ENCODE results near the gene CAV2. TPM values are rescaled to one million over a fixed set of nuclear protein-coding genes. Genes with fewer than 3 reads are reported as not detected.
A peak's percentile ranks its signal among the peaks of the same experiment; 100 is the strongest.

Gene CAV2
- total and polyA plus RNA-seq, 9 of the 15 experiments (the other 6 are each of a cell fraction or from before 2014, with no cell fraction given) = 16.1 to 137 (median 38.3) TPM

DNA sequence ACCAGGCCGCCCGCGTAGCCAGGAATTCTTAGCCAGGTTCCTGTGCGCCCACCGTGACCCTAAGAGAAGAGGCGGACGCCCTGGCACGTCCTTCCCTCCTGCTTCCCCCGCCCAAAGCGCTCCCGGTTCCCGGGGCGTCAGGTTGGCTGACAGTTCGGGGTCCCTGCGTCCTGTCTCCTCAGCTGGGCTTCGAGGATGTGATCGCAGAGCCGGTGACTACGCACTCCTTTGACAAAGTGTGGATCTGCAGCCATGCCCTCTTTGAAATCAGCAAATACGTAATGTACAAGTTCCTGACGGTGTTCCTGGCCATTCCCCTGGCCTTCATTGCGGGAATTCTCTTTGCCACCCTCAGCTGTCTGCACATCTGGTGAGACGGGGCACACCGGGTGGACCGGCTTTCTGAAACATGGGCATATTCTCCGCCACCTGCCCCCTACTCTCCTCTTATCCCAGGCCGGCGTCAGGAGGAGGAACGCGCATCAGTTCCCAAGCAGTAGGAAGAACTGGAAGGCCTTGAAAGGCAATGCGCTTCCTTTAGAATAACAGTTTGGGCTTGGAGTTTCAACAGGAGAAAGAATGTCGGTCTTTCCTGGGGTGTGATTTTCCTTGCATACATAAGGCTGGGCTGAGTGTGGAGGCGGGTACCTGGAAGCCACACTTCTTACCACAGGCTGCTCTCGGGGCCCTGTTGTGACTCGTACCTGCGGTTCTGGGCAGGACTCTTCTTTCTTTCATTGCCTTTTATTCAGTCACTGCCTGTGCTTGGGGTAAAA, 728 bp downstream of the CAV2 start (continued):
- TF ChIP-seq, protein P1, sequence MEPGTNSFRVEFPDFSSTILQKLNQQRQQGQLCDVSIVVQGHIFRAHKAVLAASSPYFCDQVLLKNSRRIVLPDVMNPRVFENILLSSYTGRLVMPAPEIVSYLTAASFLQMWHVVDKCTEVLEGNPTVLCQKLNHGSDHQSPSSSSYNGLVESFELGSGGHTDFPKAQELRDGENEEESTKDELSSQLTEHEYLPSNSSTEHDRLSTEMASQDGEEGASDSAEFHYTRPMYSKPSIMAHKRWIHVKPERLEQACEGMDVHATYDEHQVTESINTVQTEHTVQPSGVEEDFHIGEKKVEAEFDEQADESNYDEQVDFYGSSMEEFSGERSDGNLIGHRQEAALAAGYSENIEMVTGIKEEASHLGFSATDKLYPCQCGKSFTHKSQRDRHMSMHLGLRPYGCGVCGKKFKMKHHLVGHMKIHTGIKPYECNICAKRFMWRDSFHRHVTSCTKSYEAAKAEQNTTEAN (CRISPR knock-in tag; IDR thresholded peaks at IDR 0.05) = no peak
- TF ChIP-seq KLF13 (tag; IDR thresholded peaks at IDR 0.05; ENCODE audit: borderline replicate concordance, low read depth) (0 out of 2 replicates have a peak, but pooled peaks have one; percentile 14), SMARCE1 (IDR thresholded peaks at IDR 0.05) (peak; percentile 30; the same call in 1 of the 2 replicates), ATF7 (IDR thresholded peaks at IDR 0.05) (0 out of 2 replicates have a peak, but pooled peaks have one; percentile 16), RHOXF2B (CRISPR knock-in tag; conservative IDR thresholded peaks at IDR 0.05) (no peak), ZNF197 (CRISPR knock-in tag; IDR thresholded peaks at IDR 0.05; ENCODE audit: low read depth) (no peak), ZNF12 (CRISPR knock-in tag; IDR thresholded peaks at IDR 0.05) (no peak), ZNF609 (CRISPR knock-in tag; IDR thresholded peaks at IDR 0.05; ENCODE audit: borderline replicate concordance) (0 out of 2 replicates have a peak, but pooled peaks have one; percentile 5), XRCC5 (IDR thresholded peaks at IDR 0.05; ENCODE audit: low read depth, low read length) (peak; percentile 75; the same call in 1 of the 2 replicates), ZFX (CRISPR knock-in tag; IDR thresholded peaks at IDR 0.05) (peak; percentile 47; the same call in 1 of the 2 replicates), ZNF263 (CRISPR knock-in tag; IDR thresholded peaks at IDR 0.05; ENCODE audit: borderline replicate concordance) (no peak), ZNF584 (CRISPR knock-in tag; IDR thresholded peaks at IDR 0.05; ENCODE audit: low read depth) (no peak; the same call in 1 of the 2 replicates)
- TF ChIP-seq, protein P2, sequence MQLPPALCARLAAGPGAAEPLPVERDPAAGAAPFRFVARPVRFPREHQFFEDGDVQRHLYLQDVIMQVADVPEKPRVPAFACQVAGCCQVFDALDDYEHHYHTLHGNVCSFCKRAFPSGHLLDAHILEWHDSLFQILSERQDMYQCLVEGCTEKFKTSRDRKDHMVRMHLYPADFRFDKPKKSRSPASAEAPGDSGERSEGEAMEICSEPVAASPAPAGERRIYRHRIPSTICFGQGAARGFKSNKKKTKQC (CRISPR knock-in tag; IDR thresholded peaks at IDR 0.05) = peak; percentile 53; the same call in 1 of the 2 replicates
- TF ChIP-seq, protein P3, sequence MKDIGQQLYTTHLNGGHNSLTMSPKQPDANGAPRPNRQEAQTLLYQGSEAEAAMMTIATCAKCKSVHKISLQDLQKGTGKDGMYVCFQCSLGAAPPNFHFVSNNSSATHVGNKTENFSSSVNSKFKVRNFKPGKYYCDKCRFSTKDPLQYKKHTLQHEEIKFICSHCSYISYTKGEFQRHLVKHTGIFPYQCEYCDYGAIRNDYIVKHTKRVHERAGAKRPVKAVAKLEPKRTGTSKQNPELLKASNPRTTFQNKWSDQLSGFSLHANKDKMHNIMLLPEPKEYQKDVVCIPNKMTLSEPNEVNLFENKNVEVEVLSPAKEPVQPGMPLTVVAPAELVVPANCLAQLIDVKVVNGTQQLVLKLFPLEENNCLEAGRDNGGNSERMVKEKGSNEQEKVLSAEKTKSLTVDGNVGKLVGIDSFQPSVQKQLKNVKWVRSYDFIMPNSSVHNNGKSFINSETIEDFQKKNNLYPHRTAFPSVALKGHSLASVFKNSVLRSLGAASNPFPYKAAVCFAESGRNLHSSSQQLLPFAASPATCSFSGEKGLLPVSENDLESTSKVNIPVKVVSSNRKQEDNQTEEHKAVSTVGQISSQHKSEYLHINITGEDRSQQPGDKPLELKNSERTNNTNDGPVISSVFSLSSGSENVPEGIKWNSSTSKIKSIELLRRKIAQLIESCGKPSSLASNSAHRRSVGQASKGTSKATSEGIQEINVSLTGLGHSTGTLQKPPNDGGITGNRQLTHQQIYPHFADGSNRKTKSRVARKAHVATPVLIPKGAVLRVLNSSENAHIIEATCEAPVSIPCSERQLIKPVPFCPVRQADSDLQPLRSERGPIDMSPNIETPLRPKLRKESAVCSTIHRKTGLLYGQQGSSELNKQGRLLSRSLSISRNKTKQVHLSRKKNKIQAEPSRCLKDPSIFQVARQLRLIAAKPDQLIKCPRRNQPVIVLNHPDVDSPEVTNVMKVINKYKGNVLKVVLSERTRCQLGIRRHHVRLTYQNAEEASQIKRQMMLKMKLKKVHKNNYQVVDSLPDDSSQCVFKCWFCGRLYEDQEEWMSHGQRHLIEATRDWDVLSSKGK (CRISPR knock-in tag; IDR thresholded peaks at IDR 0.05) = no peak
- TF ChIP-seq, protein P4, sequence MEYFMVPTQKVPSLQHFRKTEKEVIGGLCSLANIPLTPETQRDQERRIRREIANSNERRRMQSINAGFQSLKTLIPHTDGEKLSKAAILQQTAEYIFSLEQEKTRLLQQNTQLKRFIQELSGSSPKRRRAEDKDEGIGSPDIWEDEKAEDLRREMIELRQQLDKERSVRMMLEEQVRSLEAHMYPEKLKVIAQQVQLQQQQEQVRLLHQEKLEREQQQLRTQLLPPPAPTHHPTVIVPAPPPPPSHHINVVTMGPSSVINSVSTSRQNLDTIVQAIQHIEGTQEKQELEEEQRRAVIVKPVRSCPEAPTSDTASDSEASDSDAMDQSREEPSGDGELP (CRISPR knock-in tag; IDR thresholded peaks at IDR 0.05; ENCODE audit: borderline replicate concordance) = peak; percentile 73; the same call in 1 of the 2 replicates

Measured in K562 (cell line).